ENCODE results near the gene MAN1B1.
"Not testable (repeated sequence)": the region's sequence is repeated elsewhere in the genome, so short reads cannot be mapped to it uniquely, and the experiment has no call there.

Gene MAN1B1

GRCh38 chr9:137122796-137123467 is 36.1 kb downstream of the MAN1B1 start:
- H3K9ac ChIP-seq (ENCODE audit: low read length); H3K36me3 ChIP-seq (replicated peaks; ENCODE audit: insufficient read depth, low read length); H2AFZ ChIP-seq (ENCODE audit: low read length); H3K9me2 ChIP-seq (replicated peaks; ENCODE audit: insufficient read depth, low read length); H3K9me3 ChIP-seq (replicated peaks; ENCODE audit: insufficient read depth, low read length); H3K27me3 ChIP-seq (replicated peaks; ENCODE audit: insufficient read depth, low read length); H3K79me2 ChIP-seq (ENCODE audit: low read length); H4K20me1 ChIP-seq (ENCODE audit: insufficient read depth, low read length); DNase-seq; H3K27ac ChIP-seq (ENCODE audit: low read length); H3F3A ChIP-seq (ENCODE audit: insufficient read depth, low read length): not testable (repeated sequence)
- H3K4me3 ChIP-seq (ENCODE audit: low read length) = 0 out of 2 replicates have a peak overlapping the region, but pooled peaks have one; percentile 31
- H3K4me1 ChIP-seq (ENCODE audit: low read length) = peaks cover 22% of the 10 kb centered on the region
- H3K4me2 ChIP-seq (ENCODE audit: low read depth, low read length) = peak overlapping the region; percentile 76; the same call in 1 of the 2 replicates

- Histone ChIP-seq H3K4me3 (ENCODE audit: low read length) (no peak overlapping the region), H2AFZ (ENCODE audit: low read length) (no peak overlapping the region), H3K4me1 (ENCODE audit: low read length) (peaks cover 22% of the 10 kb centered on the region), H3K27me3 (replicated peaks; ENCODE audit: insufficient read depth, low read length) (peaks cover 11% of the 10 kb centered on the region), H4K20me1 (ENCODE audit: insufficient read depth, low read length) (no peaks in the 10 kb centered on the region), H3K27ac (ENCODE audit: low read length) (no peak overlapping the region), H3K9ac (ENCODE audit: low read length) (no peak overlapping the region), H3F3A (ENCODE audit: insufficient read depth, low read length) (peaks cover 12% of the 10 kb centered on the region), H3K79me2 (ENCODE audit: low read length) (no peaks in the 10 kb centered on the region), H3K36me3 (replicated peaks; ENCODE audit: insufficient read depth, low read length) (no peaks in the 10 kb centered on the region), H3K9me2 (replicated peaks; ENCODE audit: insufficient read depth, low read length) (no peaks in the 10 kb centered on the region), H3K4me2 (ENCODE audit: low read depth, low read length) (no peak overlapping the region; the same call in 1 of the 2 replicates), H3K9me3 (replicated peaks; ENCODE audit: insufficient read depth, low read length) (no peaks in the 10 kb centered on the region)
- TF ChIP-seq CTCF (IDR thresholded peaks at IDR 0.05; ENCODE audit: low read length) (no peak), EZH2 (optimal IDR thresholded peaks at IDR 0.05; ENCODE audit: low read depth, low read length) (no peak), EZH2phosphoT487 (IDR thresholded peaks at IDR 0.05; ENCODE audit: low read length) (no peak)
- DNase-seq = peak; percentile 6
Measured at GRCh38 chr9:137123468-137123837, 36.7 kb downstream of the MAN1B1 start.

- Histone ChIP-seq H3F3A (ENCODE audit: insufficient read depth, low read length) (peaks cover 17% of the 10 kb centered on the region), H3K27me3 (replicated peaks; ENCODE audit: insufficient read depth, low read length) (peaks cover 16% of the 10 kb centered on the region), H3K4me1 (ENCODE audit: low read length) (peaks cover 22% of the 10 kb centered on the region)
- not testable (repeated sequence) for H3K9ac ChIP-seq (ENCODE audit: low read length); H3K27ac ChIP-seq (ENCODE audit: low read length); H3K9me2 ChIP-seq (replicated peaks; ENCODE audit: insufficient read depth, low read length); DNase-seq; H4K20me1 ChIP-seq (ENCODE audit: insufficient read depth, low read length); H3K4me2 ChIP-seq (ENCODE audit: low read depth, low read length); H2AFZ ChIP-seq (ENCODE audit: low read length); H3K36me3 ChIP-seq (replicated peaks; ENCODE audit: insufficient read depth, low read length); H3K4me3 ChIP-seq (ENCODE audit: low read length); H3K79me2 ChIP-seq (ENCODE audit: low read length); H3K9me3 ChIP-seq (replicated peaks; ENCODE audit: insufficient read depth, low read length)
Measured at GRCh38 chr9:137123952-137124462, 37.2 kb downstream of the MAN1B1 start.

GRCh38 chr9:137126786-137127185 is 40.0 kb downstream of the MAN1B1 start:
- peak overlapping the region; percentile 83 for H3K4me2 ChIP-seq (ENCODE audit: low read depth, low read length)
- H3K36me3 ChIP-seq (replicated peaks; ENCODE audit: insufficient read depth, low read length) = no peaks in the 10 kb centered on the region
- no peaks in the 10 kb centered on the region for H3K9me3 ChIP-seq (replicated peaks; ENCODE audit: insufficient read depth, low read length)
- H3K9ac ChIP-seq (ENCODE audit: low read length) = no peak overlapping the region
- peaks cover 18% of the 10 kb centered on the region for H3K4me1 ChIP-seq (ENCODE audit: low read length)
- no peak overlapping the region for H3K27ac ChIP-seq (ENCODE audit: low read length)
- no peak overlapping the region for H2AFZ ChIP-seq (ENCODE audit: low read length)
- H4K20me1 ChIP-seq (ENCODE audit: insufficient read depth, low read length) = no peaks in the 10 kb centered on the region
- no peaks in the 10 kb centered on the region for H3K9me2 ChIP-seq (replicated peaks; ENCODE audit: insufficient read depth, low read length)
- H3F3A ChIP-seq (ENCODE audit: insufficient read depth, low read length) = peaks cover 18% of the 10 kb centered on the region
- no peaks in the 10 kb centered on the region for H3K79me2 ChIP-seq (ENCODE audit: low read length)
- peaks cover 28% of the 10 kb centered on the region for H3K27me3 ChIP-seq (replicated peaks; ENCODE audit: insufficient read depth, low read length)
- no peak overlapping the region; the same call in 1 of the 2 replicates for H3K4me3 ChIP-seq (ENCODE audit: low read length)
- DNase-seq = no peak
- TF ChIP-seq EZH2 (optimal IDR thresholded peaks at IDR 0.05; ENCODE audit: low read depth, low read length) (no peak), CTCF (IDR thresholded peaks at IDR 0.05; ENCODE audit: low read length) (no peak), EZH2phosphoT487 (IDR thresholded peaks at IDR 0.05; ENCODE audit: low read length) (no peak)

Data from MM.1S (cell line).